ENCODE results near the gene PVALEF. TPM values are rescaled to one million over a fixed set of nuclear protein-coding genes. Genes with fewer than 3 reads are reported as not detected.

PVALEF gene
- total and polyA plus RNA-seq, 7 donors, result not detected

DNA sequence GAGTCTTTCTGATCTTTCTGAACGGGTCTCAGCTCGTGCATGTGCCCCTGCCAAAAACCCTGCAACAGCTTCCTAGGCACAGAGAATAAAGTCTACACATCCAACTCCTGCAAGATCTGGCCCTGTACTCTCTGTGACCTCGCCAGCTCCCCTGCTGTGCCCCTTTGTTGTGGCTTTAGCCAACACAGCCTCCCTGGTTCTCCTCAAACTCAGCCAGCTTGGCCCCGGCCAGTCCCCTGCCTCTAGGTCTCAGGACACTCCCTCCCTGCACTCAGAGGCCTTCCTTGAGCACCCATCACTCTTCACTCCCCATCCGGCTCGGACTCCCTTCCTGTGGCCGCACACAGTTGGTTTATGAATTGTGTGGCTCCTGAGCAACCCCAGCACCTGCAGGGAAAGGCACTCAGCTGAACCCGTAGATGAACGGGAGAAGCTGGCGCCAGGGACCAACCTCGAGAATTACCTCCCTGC, 56.1 kb downstream of the PVALEF start:
- Histone ChIP-seq H3K27ac (no peak overlapping the region), H3K4me3 (peak overlapping the region; percentile 84), H3K4me1 (peaks cover 18% of the 10 kb centered on the region), H3K27me3 (ENCODE audit: insufficient read depth in 3 of 3, low read length in 2 of 3) (no peaks in the 10 kb centered on the region), H3K9me3 (no peaks in the 10 kb centered on the region), H3K36me3 (ENCODE audit: insufficient read depth in 1 of 2, low read depth in 1 of 2) (peaks cover 0 to 7% of the 10 kb centered on the region in 2 donors)
- 63 to 68% (median 63%) methylated on average over 11 of the region's 11 CpGs for WGBS, 3 donors
- intact Hi-C loops (cut with DNase I), result no loop called here
- TF ChIP-seq, protein P1, sequence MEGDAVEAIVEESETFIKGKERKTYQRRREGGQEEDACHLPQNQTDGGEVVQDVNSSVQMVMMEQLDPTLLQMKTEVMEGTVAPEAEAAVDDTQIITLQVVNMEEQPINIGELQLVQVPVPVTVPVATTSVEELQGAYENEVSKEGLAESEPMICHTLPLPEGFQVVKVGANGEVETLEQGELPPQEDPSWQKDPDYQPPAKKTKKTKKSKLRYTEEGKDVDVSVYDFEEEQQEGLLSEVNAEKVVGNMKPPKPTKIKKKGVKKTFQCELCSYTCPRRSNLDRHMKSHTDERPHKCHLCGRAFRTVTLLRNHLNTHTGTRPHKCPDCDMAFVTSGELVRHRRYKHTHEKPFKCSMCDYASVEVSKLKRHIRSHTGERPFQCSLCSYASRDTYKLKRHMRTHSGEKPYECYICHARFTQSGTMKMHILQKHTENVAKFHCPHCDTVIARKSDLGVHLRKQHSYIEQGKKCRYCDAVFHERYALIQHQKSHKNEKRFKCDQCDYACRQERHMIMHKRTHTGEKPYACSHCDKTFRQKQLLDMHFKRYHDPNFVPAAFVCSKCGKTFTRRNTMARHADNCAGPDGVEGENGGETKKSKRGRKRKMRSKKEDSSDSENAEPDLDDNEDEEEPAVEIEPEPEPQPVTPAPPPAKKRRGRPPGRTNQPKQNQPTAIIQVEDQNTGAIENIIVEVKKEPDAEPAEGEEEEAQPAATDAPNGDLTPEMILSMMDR (IDR thresholded peaks at IDR 0.05), result no peak
- no peak for ATAC-seq
- peak in 1 of 2 donors; percentile 54 for DNase-seq

DNA sequence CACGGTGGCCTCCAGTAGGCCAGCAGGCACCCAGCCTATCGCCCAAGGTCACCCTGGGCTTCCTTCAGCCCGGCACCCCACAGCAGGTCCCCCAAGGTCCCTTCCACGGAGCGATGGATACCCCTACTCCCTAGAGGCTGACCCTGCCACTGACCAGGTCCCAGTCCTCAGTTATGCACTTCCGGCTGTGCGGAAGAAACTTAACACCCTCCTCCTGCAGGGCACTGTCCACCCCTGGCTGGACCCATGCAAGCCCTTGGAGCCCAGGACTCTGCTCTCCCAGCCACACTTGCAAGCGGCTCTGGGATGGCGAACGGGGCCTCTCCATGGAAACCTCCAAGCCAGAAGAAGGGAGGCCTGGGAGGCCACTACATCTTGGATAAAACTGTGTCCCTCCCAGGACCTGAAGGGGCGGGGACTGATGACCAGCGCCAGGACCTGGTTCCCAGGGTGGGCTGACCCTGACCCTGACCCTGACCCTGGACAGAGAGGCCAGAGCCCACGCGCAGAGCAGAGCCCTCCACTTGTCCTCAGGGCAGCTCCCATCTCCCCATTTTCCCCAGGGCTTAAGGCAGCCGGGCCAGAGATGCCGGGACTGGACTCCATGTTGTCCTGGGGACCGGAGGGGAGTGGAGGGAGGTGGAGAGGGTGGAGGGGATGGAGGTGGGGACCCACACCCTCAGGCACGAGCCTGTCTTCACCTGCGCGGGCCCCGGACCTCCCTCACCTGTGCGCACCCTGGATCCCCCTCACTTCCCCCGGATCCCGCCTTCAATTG, 56.7 kb downstream of the PVALEF start:
- peak in 1 of 2 donors; percentile 55 for DNase-seq
- ATAC-seq, result no peak
- 14 to 25% (median 18%) methylated on average over 22 to 24 of the region's 24 CpGs for WGBS, 3 donors
- Histone ChIP-seq H3K36me3 (ENCODE audit: insufficient read depth in 1 of 2, low read depth in 1 of 2) (peaks cover 0 to 7% of the 10 kb centered on the region in 2 donors), H3K9me3 (no peaks in the 10 kb centered on the region), H3K27ac (no peak overlapping the region), H3K4me3 (peak overlapping the region; percentile 84), H3K4me1 (peaks cover 18% of the 10 kb centered on the region), H3K27me3 (ENCODE audit: insufficient read depth in 3 of 3, low read length in 2 of 3) (no peaks in the 10 kb centered on the region)
- TF ChIP-seq, protein P1 (IDR thresholded peaks at IDR 0.05), result no peak
- intact Hi-C loops (cut with DNase I), result no loop called here

DNA sequence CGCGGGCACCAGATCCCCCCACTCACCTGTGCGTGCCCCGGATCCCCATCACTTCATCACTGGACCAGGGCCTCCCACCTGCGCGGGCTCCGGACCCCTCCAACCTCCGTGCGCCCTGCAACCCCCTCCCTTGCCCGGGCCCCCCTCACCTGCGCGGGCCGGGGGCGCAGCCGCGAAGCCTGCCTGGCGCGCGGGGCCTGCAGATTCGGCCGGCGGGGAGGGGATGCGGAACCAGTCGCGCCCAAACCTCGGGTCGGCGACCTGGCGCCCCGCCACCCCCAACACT, 57.3 kb downstream of the PVALEF start:
- Histone ChIP-seq H3K27ac (no peak overlapping the region), H3K27me3 (ENCODE audit: insufficient read depth in 3 of 3, low read length in 2 of 3) (no peaks in the 10 kb centered on the region), H3K4me3 (peak overlapping the region; percentile 84), H3K9me3 (no peaks in the 10 kb centered on the region), H3K4me1 (peaks cover 18% of the 10 kb centered on the region), H3K36me3 (ENCODE audit: insufficient read depth in 1 of 2, low read depth in 1 of 2) (peaks cover 0 to 7% of the 10 kb centered on the region in 2 donors)
- TF ChIP-seq, protein P1 (IDR thresholded peaks at IDR 0.05), result no peak
- 0 to 1% (median 1%) methylated on average over 13 to 30 of the region's 30 CpGs for WGBS, 3 donors
- intact Hi-C loops (cut with DNase I), result no loop called here
- ATAC-seq, result peak in 2 of 4 donors; percentile 4 to 5
- no peak for DNase-seq

DNA sequence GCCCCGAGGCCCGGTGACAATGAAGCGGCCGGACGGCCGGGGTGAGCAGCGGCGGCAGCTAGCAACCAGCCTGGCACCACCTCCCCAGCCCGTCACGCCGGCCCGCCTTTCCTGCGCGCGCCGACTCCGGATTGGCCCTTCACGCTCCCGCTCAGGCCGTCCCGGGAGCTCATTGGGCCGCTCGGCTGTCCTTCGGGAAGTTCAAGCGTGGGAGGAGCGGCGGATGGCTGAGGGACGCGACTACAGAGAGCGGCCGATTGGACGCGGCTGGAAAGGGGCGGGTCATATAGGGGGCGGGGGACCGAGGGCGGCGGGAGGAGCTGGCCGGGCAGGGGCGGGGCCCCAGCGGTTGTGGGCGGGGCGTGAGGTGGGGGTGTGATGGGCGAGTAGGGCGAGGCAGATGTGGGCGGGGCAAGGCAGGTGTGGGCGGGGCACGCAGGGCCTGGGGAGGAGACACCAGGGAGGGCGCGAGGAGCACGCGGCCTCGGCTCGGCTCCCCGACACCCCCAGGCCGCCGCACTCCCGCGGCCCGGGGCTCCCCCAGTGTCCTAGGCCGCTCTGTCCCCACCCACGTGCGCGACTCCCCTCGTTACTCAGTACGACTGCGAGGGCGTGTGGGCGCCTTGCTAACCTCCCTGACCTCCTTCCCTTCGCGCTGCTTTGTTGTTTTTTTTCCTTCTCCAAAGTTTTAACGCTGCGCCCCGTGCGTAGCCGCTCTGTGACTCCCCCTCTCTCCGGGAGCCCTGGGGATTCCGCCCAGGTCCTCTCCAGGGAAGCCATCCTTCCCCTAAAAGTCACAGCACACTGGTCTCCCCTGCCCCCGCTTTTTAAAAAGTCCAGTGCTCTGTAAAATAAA, 57.8 kb downstream of the PVALEF start, which contains the start of gene CEP131:
TSS of gene CEP131 (minus strand) at position 60 of the 856 bp plus-strand sequence. CDS start 2,909 bp downstream, outside the sequence.
- 2 to 4% (median 3%) methylated on average over 57 to 79 of the region's 79 CpGs for WGBS, 3 donors
- peak; percentile 99 for ATAC-seq

More for the DNA sequence above, 57.8 kb downstream of the PVALEF start, which contains the start of gene CEP131:
- DNase-seq, result peak; percentile 99 to 100
- H3K4me3 ChIP-seq, result peak within 1 kb of the TSS; percentile 84
- intact Hi-C loops (cut with DNase I), result no loop called here
- no peak within 1 kb of the TSS for H3K27ac ChIP-seq
- H3K36me3 ChIP-seq (ENCODE audit: insufficient read depth in 1 of 2, low read depth in 1 of 2), result peaks cover 0 to 7% of the 10 kb centered on the region in 2 donors
- TF ChIP-seq, protein P1 (IDR thresholded peaks at IDR 0.05), result no peak
- H3K9me3 ChIP-seq, result no peaks in the 10 kb centered on the region
- H3K4me1 ChIP-seq, result peaks cover 18% of the 10 kb centered on the region
- H3K27me3 ChIP-seq (ENCODE audit: insufficient read depth in 3 of 3, low read length in 2 of 3), result no peaks in the 10 kb centered on the region
